GM18868 (cell line): Measurements from ENCODE around the gene RAB40C.

Experiments used
- ATAC-seq: cut with Tn5 transposase; IDR thresholded peaks from one replicate; pipeline ENCODE4 v1.9.1; 2021; ENCODE audit warnings: mild to moderate bottlenecking, moderate library complexity; ENCODE audit not compliant: unreplicated experiment

The RAB40C gene, protein sequence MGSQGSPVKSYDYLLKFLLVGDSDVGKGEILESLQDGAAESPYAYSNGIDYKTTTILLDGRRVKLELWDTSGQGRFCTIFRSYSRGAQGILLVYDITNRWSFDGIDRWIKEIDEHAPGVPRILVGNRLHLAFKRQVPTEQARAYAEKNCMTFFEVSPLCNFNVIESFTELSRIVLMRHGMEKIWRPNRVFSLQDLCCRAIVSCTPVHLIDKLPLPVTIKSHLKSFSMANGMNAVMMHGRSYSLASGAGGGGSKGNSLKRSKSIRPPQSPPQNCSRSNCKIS

DNA sequence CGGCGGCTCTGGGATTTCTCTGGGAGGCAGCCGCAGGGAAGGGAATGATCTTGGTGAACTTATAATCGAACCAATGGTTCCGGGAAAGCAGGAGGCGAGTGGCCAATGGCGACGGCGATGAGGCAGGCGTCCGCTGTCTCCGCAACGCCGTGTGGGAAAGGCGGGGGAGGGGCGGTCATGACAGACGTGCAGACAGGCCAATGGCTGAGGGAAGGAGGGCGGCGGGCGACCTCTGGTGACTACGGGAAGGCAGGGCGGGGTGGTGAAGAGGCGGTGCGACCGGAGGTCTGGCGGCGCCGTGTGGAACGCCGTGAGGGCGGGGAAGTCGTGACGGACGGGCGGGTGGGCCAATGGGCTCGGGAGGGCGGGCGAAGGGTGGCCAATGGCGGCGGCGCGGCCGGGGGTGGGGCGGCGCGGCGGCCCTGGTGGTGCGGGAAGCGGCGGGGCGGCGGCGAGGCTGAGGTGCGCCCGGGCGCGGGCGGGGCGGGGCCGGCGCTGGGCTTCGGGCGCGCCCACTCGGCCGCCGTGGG, at the start of gene RAB40C:
Gene RAB40C (plus strand): TSS at position 409 of the 530 bp plus-strand sequence. CDS start 226 bp downstream, outside the sequence.
- peak; percentile 78 for ATAC-seq

DNA sequence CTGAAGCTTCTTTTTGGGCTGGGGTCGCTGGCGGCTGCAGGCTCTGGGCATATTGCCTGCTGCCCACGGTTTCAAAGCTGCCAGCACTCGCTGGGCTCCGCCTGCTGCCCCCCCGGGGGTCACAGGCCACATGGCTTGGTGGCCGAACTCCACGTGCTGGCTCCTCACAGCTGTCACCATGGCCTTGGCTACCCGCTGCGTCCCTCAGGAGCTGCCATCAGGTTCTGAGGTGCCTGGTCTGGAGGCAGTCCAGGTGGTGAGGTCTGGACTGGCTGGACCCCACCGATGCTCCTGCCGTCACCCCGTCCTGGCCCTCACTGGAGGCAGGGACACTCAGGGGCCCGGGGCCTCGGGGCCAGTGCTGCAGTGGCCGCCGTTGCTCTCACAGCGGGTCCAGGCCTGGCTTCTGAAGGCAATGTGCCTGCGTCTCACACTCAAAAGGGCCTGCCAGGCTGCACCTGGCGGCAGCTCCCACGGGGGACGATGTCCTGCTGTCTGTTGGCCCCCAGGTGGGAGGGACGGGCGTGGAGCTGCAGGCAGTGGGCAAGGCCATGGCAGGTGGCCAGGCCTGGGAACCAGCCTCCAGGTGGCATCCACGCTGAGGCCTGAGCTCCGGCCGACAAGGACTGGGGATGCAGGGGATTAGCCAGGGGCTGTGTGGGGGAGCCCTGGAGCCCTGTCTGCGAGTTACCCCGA, 49.1 kb upstream of the RAB40C start:
- no peak for ATAC-seq

DNA sequence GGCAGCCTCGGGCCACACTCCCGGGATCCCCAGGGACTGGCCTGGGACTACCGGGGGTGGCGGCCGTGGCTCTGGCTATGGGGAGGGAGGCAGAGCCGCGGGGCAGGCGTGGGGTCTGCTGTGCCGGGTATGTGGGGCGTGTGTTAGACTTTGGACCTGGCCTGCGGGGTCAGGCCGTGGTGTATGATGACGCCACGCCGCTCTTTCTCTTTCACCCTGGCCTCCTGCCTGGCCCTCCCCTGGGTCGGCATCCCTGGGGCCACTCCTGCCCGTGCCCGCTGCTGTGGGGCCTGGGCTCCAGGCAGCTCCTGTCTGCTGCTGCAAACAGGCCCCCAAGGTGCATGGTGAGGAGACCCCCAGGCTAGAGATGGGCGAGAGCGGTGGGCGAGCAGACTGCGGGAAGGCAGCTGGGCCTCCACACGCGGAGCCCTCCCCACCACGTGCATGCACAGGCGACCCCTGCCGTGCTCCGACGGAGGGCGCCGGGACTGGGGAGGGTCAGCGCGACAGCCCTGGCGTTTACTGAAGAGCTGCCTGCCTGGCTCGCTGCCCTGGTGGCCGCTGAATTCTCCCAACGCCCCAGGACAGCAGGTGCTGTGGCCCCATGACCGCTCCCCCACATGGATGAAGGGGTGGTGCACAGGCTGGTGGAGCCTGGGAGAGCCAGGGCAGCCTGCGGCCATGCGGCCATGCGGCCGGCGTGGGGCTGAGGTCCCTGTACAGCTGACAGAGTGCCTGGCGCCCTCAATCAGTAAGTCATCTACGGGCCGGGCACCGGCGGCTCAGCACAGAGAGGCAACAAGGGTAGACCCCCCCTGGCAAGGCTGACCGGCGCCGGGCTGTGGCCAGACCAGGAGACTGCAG, 46.3 kb upstream of the RAB40C start:
- no peak for ATAC-seq

DNA sequence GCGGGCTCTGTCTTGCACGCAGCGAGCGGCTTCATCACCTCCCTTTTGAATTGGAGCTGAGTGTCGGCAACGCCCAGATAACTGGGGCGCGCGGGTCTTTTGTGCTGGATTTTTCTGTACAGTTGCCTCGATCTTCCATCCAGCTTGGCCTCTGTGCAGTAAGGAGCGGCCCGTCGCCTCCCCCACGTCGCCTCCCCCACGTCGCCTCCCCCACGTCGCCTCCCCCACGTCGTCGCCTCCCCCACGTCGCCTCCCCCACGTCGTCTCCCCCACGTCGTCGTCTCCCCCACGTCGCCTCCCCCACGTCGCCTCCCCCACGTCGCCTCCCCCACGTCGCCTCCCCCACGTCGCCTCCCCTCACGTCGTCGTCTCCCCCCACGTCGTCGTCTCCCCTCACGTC, 45.3 kb upstream of the RAB40C start:
- no peak for ATAC-seq

DNA sequence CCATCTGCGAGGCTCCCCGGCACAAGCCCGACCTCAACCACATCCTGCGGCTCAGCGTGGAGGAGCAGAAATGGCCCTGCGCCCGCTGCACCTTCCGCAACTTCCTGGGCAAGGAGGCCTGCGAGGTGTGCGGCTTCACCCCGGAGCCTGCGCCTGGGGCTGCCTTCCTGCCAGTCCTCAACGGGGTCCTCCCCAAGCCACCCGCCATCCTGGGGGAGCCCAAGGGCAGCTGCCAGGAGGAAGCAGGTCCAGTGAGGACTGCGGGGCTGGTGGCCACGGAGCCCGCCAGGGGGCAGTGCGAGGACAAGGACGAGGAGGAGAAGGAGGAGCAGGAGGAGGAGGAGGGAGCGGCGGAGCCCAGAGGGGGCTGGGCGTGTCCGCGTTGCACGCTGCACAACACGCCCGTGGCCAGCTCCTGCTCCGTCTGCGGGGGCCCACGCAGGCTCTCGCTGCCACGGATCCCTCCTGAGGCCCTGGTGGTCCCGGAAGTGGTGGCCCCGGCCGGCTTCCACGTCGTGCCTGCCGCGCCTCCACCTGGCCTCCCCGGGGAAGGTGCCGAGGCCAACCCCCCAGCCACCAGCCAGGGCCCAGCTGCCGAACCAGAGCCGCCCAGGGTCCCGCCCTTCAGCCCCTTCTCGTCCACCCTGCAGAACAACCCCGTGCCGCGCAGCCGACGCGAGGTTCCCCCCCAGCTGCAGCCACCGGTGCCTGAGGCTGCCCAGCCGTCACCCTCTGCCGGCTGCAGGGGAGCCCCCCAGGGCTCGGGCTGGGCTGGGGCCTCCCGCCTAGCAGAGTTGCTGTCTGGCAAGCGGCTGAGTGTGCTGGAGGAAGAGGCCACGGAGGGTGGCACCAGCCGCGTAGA, 42.7 kb upstream of the RAB40C start:
- no peak for ATAC-seq

DNA sequence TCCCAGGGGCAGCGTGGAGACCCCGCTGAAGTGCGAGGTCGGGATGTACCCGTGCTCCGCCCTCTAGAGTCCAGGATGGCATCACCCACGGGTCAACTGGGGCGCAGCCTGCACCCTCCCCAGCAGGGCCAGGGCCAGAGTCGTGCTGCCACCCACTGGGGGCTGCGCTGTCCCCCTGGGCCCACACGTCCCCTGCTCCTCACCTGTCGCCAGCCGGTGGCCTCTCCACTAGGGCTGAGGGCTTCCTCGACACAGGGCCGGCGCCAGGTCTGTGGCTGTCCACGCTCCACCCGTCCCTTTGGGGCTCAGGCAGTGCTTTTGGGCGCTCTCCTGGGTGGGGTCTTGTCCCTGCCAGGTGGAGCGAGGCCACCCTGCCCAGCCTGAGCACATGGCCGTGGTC, 41.3 kb upstream of the RAB40C start:
- ATAC-seq, result no peak

DNA sequence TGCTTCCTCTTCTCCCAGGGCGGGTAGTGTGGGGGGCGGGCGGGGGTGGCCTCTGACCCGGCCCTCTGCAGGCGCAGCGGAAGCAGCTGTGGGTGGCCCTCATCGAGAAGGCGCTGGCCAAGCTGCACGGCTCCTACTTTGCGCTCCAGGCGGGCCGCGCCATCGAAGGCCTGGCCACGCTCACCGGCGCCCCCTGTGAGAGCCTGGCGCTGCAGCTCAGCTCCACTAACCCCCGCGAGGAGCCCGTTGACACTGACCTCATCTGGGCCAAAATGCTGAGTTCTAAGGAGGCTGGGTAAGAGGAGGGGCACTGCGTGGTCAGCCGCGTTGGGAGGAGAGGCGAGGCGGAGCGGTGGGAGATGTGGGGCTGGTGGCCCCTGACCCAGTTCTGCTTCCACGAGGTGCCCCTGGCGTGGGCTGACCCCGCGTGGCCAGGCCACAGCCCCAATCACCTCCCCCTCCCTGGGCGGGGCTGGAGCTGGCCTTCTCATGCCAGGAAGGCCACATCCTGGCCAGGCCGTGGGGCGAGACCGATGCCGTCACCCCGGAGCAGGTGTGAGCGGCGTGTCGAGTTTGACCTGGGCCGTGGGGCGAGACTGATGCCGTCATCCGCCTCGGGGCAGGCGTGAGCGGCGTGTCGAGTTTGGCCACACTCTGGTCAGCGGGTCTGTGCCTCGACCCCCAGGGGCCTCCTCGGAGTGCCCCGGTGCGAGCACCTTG, 40.2 kb upstream of the RAB40C start:
- no peak for ATAC-seq

DNA sequence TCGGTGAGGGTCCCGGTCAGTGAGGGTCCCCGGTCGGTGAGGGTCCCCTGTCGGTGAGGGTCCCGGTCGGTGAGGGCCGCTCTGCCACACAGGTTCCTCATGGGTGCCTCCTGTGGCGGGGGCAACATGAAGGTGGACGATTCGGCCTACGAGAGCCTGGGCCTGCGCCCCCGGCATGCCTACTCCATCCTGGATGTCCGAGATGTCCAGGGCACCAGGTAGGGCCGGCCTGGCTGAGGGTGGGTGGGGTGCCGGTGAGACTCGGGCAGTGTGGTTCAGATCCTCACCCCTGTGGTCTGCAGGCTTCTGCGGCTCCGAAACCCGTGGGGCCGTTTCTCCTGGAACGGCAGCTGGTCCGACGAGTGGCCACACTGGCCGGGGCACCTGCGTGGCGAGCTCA, 38.7 kb upstream of the RAB40C start:
- ATAC-seq, result no peak

DNA sequence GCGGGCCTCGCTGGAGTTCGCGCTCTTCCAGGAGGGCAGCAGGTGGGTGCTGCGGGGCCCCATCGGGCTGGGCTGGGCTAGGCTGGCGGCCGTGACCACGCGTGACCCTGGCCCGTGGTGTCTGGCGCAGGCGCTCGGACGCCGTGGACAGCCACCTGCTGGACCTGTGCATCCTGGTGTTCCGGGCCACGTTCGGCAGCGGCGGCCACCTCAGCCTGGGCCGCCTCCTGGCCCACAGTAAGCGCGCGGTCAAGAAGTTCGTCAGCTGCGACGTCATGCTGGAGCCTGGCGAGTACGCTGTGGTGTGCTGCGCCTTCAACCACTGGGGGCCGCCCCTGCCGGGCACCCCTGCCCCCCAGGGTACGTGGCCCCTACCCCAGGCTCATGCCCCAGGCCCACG, 37.7 kb upstream of the RAB40C start:
- no peak for ATAC-seq

DNA sequence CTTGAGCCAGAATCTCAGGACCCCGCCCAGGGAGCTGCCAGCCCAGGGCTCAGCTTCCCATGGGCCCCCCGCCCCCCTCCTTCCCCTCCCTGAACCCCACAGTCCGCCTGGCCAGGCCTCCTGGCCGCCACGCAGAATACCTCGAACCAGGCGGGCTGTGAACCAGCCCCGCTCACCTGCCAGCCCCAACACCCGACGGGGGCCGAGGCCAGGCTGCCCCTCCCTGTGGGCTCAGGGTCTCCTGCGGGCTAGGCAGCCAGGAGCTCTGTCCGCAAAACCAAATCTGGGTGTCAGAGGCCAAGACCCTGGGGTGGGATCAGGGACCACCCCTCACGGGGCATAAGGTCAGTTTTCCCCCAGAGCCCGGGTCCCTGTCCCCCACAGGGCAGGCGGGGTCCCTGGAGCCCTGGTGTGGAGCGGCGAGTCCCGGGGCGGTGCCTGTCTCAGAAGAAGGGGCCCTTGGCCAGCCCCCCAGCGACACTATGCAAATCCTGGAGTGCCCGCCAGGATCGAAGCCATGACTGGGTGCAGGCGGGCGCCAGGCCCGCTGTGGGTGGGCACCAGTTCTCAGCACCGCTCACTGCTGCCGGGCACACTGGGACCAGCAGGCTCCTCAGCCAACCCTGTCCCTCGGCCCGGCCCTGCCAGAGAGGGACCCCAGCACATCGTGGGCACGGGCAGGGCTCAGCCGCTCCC, 36.1 kb upstream of the RAB40C start:
- ATAC-seq, result no peak

DNA sequence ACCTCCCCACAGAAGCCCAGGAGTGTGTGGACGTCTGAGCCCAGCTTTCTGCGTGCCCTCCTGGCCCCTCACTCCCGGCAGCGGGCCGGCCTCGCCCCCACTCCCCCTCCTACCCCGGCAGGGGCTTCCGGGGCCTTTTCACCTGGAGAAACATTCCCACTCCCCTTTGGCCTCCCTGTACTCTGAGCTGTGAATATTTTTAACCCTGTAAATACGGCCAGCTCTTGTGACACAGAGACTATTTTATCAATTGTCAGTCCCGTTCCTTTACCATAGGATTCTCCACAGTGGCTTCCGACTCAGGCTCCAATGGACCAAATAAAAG, 35.6 kb upstream of the RAB40C start:
- ATAC-seq, result no peak

DNA sequence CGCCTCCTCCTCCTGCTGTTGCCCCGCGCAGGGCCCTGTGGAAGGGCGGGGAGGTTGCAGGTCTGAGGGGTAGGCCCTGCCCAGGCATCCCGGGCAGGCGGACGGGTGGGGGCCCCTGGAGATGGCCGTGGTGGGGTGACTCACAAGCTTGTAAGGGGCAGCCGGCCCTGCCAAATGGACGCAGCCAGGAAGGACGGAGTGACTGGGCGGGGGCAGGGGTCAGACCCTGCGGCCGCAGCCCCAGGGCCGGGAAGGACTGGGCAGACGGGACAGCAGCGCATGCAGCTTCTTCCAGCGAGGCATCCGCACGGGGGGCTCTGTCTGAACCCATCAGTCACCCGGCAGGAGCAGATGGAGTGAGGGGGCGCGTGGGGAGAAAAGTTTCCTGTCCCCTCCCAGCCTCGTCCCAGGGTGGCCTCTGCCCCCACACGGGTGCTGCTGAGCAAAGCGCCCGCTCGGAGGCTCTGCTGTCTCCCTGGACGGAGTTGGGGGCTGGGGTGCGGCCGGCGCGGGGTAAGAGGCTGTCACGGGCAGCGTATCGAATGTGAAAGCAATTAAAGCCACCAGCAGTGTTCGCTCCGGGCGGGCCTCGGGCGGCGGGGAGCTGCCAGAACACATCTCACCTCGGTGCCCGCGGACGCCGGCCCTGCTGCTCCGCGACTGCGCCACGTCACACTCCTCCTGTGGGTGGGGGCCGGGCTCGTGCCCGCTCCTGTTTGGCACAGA, 35.1 kb upstream of the RAB40C start:
- ATAC-seq, result no peak

DNA sequence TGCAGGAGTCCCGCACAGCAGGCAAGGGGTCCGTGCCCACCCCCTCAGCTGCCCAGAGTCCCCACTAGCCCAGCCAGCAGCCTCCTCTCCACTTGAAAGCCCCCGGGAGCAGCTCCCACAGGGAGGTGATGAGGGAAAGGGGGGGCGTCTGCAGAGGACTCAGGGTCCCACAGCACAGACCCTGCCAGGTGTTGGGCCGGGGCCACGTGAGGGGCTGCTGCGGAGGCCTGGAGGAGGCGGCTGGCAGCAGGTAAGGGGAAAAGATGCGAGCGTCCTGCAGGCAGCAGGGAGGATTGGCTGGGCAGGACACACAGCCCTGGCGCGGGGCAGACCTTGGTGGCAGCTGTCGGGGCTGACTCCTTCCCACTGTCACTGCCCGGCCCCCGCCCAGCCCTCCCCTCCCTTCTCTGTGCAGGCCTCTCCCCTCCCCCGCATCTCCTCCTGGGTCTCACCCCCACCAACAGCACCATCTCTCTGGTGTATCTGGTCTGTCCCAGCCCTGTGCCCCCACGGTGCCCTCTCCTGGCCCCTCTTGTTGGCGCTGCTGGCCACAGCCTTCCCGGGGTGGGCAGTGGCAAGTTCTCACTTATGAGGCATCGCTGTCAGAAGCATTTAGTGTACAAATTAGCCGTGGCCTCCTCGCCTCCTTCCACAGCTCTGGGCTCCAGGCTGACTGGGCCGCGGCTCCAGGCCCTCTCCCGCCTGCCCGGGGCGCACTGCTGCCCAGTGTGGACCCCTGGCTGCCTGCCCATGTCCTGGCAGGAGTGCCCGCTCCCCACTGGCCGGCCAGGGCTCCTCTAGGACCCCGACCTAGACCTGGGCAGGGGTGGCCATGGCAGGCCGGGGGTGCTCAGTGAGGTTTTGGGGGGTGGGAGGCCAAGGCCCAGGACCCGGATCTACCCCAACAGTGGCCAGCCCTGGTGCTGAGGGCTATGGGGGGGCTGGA, 34.1 kb upstream of the RAB40C start:
- ATAC-seq, result no peak

DNA sequence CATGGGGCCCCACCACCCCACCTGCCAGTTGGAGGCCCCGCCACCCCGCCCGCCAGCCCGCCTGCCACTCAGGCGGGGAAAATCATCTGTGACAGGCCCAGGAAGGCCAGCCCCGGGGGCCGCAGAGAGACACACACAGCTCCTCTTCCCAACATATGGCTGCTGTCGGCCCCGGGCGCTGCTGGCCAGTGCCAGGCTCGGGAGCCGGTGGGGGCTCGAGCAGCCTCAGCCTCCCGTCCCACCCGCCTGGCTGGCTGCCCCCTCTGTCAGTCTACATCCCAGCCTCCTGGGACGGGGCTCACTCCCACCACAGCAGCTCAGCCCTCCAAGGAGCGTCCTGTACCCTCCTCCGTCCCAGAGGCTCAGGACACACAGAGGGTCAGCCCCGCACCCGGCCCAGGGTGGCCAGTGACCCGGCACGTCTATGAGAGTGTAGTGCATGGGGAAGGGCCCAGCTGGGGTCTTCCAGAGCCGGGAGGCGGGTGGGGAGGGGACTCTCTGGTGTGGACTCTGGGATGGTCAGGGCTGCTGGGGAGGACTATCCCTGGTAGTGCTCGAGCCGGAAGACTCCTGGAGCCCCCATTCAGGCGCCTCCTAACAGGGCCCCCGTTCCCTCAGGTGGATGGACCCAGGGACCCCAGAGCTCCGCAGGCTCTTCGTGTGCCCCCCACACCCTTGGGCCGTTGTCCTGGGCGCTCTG, 33.2 kb upstream of the RAB40C start:
- no peak for ATAC-seq

DNA sequence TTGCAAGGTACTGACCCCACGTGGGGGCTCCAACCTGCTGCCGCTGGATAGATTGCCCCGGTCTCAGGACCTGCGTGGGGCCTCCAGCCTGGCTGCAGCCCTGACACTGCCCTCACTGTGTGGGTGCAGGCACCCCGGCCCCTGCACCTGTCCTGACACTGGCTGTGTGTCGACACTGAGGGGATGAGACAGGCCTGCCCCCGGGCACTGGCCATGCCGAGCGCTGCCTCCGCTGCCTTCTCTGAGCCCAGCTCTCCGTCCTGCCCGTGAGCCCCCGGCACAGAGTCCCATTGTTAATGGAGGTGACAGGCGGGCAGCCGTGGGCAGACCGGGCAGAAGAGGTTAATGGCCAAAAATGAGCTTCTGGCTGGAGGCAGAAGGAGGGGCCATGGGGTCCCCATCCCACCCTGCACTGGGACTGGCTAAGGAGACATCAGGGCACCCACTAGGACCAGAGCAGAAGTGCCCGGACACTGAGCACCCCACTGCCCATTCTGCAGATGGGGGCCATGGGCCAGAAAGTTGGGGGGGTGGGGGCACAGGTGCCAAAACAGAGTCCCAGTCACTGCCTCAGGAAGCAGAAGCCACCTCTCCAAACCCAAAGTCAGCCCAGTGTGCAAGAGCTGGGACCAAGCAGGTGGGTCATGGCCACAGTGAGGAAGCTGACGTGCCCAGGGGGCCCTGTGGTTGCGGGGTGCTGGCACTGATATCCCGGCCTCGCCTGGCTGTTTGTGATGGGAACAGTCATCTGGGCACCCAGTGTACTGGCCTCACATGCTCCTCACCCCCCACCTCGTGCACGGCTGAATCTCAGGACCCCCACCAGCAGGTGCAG, 32.2 kb upstream of the RAB40C start:
- no peak for ATAC-seq
